Stimulated activated CD8-positive, alpha-beta memory T cell treated with anti-CD3 and anti-CD28 coated beads, Interleukin-2, amount 100 ng/mL, for 1 hour (primary cell): ENCODE data around the gene ASB10.

Experiments used
- DNase-seq, 2 donors: peaks; one replicate each; pipeline ENCODE4 v3.0.0-alpha.2; 2020; ENCODE audit warnings: low read depth in 2 of 2

The ASB10 gene

GRCh38 chr7:151187409-151188251 is 580 bp upstream of the ASB10 start:
- DNase-seq = no peak

- no peak for DNase-seq
Observed at GRCh38 chr7:151185762-151186639, 1.0 kb downstream of the ASB10 start.

- no peak for DNase-seq
Observed at GRCh38 chr7:151181011-151181431, 6.0 kb downstream of the ASB10 start.

GRCh38 chr7:151179946-151180345 is 7.1 kb downstream of the ASB10 start:
- DNase-seq = no peak

GRCh38 chr7:151179287-151179860 is 7.7 kb downstream of the ASB10 start:
- no peak for DNase-seq

GRCh38 chr7:151178831-151179230 is 8.2 kb downstream of the ASB10 start:
- no peak for DNase-seq

- no peak for DNase-seq
Observed at GRCh38 chr7:151178236-151178635, 8.8 kb downstream of the ASB10 start.

- no peak for DNase-seq
Observed at GRCh38 chr7:151177310-151177709, 9.7 kb downstream of the ASB10 start.

GRCh38 chr7:151176401-151176800 is 10.6 kb downstream of the ASB10 start:
- no peak for DNase-seq

- DNase-seq = no peak
Observed at GRCh38 chr7:151175793-151176311, 11.2 kb downstream of the ASB10 start.

GRCh38 chr7:151175047-151175792 is 11.8 kb downstream of the ASB10 start:
- DNase-seq = no peak

- DNase-seq = no peak
Observed at GRCh38 chr7:151174246-151175046, 12.6 kb downstream of the ASB10 start.

GRCh38 chr7:151173386-151174245 is 13.4 kb downstream of the ASB10 start:
- DNase-seq = no peak

GRCh38 chr7:151172273-151173141 is 14.5 kb downstream of the ASB10 start:
- DNase-seq = peak; percentile 57 to 63

GRCh38 chr7:151168787-151169162 is 18.3 kb downstream of the ASB10 start:
- no peak for DNase-seq

GRCh38 chr7:151168003-151168786 is 18.9 kb downstream of the ASB10 start:
- no peak for DNase-seq

GRCh38 chr7:151167197-151167961 is 19.7 kb downstream of the ASB10 start, which contains the start of gene GBX1:
TSS of gene GBX1 (minus strand) at chr7:151167694. CDS start at chr7:151167548, 146 bp downstream.
- no peak for DNase-seq
